KMS-11 (cell line): ENCODE results near the gene TBC1D2B.
A peak's percentile ranks its signal among the peaks of the same experiment; 100 is the strongest.

Experiments used
- H2AFZ ChIP-seq: fragments of 200-600 bp; sonication (generic); 2 replicates; pipeline ENCODE4 v1.6.1; 2016; ENCODE audit warnings: antibody characterized with exemption, mixed run types, low read depth
- H3K27ac ChIP-seq: fragments of 200-600 bp; sonication (generic); 2 replicates; pipeline ENCODE4 v1.6.1; 2016; ENCODE audit warnings: mild to moderate bottlenecking, mixed run types
- H3K27me3 ChIP-seq: fragments of 200-600 bp; sonication (generic); 2 replicates; pipeline ENCODE4 v1.6.1; 2017; ENCODE audit warnings: mild to moderate bottlenecking, low read depth, mixed run types, moderate library complexity; ENCODE audit not compliant: insufficient read depth
- H3K36me3 ChIP-seq: fragments of 200-600 bp; sonication (generic); 2 replicates; pipeline ENCODE4 v1.6.1; 2017; ENCODE audit warnings: mild to moderate bottlenecking, mixed run types; ENCODE audit not compliant: insufficient read depth
- H3K4me1 ChIP-seq: fragments of 200-600 bp; sonication (generic); 2 replicates; pipeline ENCODE4 v1.6.1; 2016; ENCODE audit warnings: mild to moderate bottlenecking, low read depth, mixed run types; ENCODE audit not compliant: poor library complexity, severe bottlenecking
- H3K4me2 ChIP-seq: fragments of 200-600 bp; sonication (generic); 2 replicates; pipeline ENCODE4 v1.7.0; 2016; ENCODE audit warnings: mild to moderate bottlenecking, mixed run types
- H3K4me3 ChIP-seq: fragments of 200-600 bp; sonication (generic); IDR thresholded peaks from 2 replicates; pipeline ENCODE4 v1.6.1; 2017; ENCODE audit warnings: low read depth, low read length, mixed read lengths; ENCODE audit not compliant: insufficient read depth
- H3K79me2 ChIP-seq: fragments of 200-600 bp; sonication (generic); 2 replicates; pipeline ENCODE4 v1.6.1; 2016; ENCODE audit warnings: low read depth, mixed run types; ENCODE audit not compliant: insufficient read depth
- H3K9ac ChIP-seq: fragments of 200-600 bp; sonication (generic); 2 replicates; pipeline ENCODE4 v1.6.1; 2016; ENCODE audit warnings: mild to moderate bottlenecking, mixed run types
- H4K20me1 ChIP-seq: fragments of 200-600 bp; sonication (generic); 2 replicates; pipeline ENCODE4 v1.6.1; 2016; ENCODE audit warnings: mild to moderate bottlenecking, mixed run types; ENCODE audit not compliant: insufficient read depth
- TF ChIP-seq, protein P1 (sequence below): fragments of 200-600 bp; sonication (generic); conservative IDR thresholded peaks from 2 replicates; pipeline ENCODE4 v1.6.1; 2017; ENCODE audit warnings: low read depth, mild to moderate bottlenecking, antibody characterized with exemption, low read length, moderate library complexity, mixed read lengths

TBC1D2B gene

DNA sequence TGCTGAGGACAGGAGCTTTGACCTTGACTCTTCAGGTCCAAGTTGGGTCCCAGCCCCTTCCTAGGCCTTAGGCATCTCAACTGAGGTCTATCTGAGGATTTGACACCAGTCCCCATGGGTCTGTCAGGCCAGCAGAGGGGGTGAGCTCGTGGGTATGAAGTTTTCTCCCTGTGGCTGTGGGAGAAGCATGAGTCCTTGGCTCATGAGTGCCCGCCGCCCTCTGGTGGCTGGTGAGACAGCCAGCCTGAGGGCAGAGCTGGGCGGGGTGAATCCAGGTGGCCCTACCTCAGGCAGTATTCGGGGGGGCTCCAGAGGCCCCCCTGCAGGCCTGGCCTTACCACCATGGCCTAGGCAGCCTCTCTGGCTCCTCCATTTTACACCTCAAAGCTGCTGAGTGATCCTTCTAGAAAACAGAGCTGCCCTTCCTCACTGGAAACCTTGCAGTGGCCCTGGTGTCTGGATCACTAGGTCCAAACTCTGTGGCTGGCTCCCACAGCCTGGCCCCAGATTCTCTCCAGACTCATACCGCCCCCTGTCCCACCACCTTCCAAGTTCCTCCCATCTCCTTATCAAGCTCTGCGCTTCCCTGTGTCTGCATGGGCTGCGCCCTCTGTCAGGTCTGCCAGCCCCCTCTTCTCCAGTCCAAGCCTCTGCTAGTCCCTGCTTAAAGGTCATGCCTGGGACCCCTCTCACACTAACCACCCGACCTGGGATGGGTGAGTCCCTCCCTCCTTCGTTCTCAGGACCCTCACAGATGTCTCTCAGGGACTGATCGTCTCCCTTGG lies 31.0 kb upstream of the TBC1D2B start:
- H3K36me3 ChIP-seq = no peaks in the 10 kb centered on the region
- TF ChIP-seq, protein P1, sequence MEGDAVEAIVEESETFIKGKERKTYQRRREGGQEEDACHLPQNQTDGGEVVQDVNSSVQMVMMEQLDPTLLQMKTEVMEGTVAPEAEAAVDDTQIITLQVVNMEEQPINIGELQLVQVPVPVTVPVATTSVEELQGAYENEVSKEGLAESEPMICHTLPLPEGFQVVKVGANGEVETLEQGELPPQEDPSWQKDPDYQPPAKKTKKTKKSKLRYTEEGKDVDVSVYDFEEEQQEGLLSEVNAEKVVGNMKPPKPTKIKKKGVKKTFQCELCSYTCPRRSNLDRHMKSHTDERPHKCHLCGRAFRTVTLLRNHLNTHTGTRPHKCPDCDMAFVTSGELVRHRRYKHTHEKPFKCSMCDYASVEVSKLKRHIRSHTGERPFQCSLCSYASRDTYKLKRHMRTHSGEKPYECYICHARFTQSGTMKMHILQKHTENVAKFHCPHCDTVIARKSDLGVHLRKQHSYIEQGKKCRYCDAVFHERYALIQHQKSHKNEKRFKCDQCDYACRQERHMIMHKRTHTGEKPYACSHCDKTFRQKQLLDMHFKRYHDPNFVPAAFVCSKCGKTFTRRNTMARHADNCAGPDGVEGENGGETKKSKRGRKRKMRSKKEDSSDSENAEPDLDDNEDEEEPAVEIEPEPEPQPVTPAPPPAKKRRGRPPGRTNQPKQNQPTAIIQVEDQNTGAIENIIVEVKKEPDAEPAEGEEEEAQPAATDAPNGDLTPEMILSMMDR = peak; percentile 90
- no peak overlapping the region for H3K27ac ChIP-seq
- H3K79me2 ChIP-seq = no peaks in the 10 kb centered on the region
- peak overlapping the region; percentile 44; the same call in 1 of the 2 replicates for H2AFZ ChIP-seq
- no peaks in the 10 kb centered on the region for H4K20me1 ChIP-seq
- H3K4me2 ChIP-seq = no peak overlapping the region
- H3K4me3 ChIP-seq = no peak overlapping the region
- H3K27me3 ChIP-seq = no peaks in the 10 kb centered on the region
- H3K4me1 ChIP-seq = peaks cover 41% of the 10 kb centered on the region
- H3K9ac ChIP-seq = no peak overlapping the region

DNA sequence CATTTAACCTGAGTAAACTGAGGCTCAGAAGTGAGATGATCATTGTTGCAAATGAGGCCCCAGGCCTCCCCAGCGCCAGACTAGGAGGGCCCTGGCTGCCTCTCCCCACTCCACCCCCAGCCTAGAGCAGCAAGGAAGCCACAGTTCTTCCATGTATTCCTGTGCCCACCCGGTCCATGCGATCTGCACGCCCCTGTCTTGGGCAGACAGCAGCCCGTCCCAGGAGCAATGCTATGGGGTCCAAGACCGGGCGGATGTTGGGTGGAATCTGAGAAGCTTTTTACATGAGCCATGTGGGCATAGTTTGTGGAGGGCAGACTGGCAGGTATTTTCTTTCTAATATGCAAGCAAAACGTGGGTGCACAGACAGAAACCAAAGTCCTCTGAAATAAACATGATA lies 30.0 kb upstream of the TBC1D2B start:
- Histone ChIP-seq H3K27me3 (no peaks in the 10 kb centered on the region), H4K20me1 (no peaks in the 10 kb centered on the region), H3K4me3 (no peak overlapping the region), H2AFZ (no peak overlapping the region), H3K4me2 (no peak overlapping the region), H3K4me1 (peaks cover 47% of the 10 kb centered on the region), H3K27ac (no peak overlapping the region), H3K79me2 (no peaks in the 10 kb centered on the region), H3K36me3 (no peaks in the 10 kb centered on the region), H3K9ac (no peak overlapping the region)
- TF ChIP-seq, protein P1 = no peak

DNA sequence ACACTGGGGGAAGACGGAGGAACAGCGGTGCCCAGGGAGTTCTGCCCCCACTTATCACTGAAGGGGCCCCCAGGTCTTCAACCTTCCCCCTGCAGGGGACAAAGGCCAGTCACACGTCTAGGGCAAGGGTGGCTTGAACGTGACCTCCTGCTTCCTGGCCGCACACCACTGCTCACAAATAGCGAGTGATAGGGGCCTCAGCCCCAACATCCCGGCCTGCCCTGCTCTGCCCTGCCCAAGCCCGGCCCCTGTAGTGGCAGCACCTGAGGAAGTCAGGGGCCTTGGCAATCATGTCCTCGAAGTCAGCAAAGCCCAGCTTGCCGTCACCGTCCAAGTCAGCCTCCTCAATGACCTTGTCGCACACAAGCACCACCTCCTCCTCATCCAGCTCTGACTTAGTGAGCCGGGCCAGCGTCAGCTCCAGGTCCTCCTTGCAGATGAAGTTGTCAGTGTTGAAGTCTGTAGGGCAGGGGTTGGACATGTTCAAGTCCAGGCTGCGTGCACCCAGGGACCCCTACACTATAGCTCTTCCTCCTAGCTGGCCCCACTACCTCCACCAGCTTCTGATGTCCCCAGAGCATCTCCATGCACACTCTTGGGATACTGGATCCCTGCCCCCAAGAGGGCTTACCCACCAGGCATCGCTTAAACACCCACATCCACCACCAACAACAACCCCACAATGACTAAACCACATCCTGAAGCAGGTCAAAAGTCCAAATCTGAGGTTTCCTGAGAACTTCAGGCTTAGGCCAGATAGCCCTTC lies 28.1 kb upstream of the TBC1D2B start:
- no peak overlapping the region for H3K4me2 ChIP-seq
- no peak overlapping the region for H3K9ac ChIP-seq
- H2AFZ ChIP-seq = no peak overlapping the region
- peaks cover 47% of the 10 kb centered on the region for H3K4me1 ChIP-seq
- H3K27ac ChIP-seq = no peak overlapping the region
- no peaks in the 10 kb centered on the region for H4K20me1 ChIP-seq
- H3K27me3 ChIP-seq = no peaks in the 10 kb centered on the region
- TF ChIP-seq, protein P1 = no peak
- H3K36me3 ChIP-seq = no peaks in the 10 kb centered on the region
- H3K79me2 ChIP-seq = no peaks in the 10 kb centered on the region
- H3K4me3 ChIP-seq = no peak overlapping the region

DNA sequence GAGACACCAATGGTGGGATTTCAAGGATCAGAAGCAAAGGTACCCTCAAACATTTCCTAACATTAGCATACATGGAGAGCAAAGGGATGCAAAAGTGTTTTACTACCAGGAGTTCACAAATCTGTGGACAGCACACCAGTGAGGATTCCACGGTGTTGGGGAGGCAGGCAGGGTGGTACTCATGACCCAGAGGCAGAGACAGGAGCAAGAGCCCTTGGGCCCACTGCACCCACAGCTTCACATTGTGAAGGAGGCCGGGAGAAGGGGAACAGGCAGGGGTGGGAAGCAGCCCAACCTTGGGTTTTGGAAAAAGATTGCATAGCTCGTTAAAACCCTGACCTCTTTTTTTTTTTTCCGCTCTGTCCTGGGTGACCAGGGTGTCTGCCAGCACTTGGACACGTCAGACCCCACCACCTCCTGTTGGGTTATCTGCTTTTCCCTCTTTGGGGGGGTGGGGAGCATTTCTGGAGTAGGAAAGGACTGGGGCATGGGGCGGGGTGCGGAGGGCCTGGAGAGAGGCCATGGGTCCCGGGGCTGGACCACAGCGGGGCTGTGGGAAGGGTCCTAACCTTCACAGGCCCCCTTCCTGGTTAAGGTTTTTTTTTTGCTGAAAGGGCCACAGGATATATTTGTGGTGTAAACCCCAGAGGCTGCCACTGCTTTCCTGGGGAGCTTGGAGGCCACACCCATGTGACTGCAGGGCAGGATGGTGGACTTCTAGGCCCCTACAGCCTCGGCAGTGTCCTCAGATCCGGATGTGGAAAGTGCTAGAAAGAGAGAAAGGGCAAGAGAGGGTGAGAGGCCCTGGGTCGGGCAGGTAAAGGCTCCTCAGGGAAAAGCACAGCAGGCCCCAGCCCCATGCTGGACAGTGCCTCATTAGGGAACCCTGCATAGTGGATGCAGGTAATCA lies 27.3 kb upstream of the TBC1D2B start:
- no peak overlapping the region for H3K4me3 ChIP-seq
- no peaks in the 10 kb centered on the region for H4K20me1 ChIP-seq
- no peak overlapping the region for H2AFZ ChIP-seq
- TF ChIP-seq, protein P1 = no peak
- no peak overlapping the region for H3K9ac ChIP-seq
- no peaks in the 10 kb centered on the region for H3K27me3 ChIP-seq
- H3K79me2 ChIP-seq = no peaks in the 10 kb centered on the region
- H3K4me1 ChIP-seq = peaks cover 47% of the 10 kb centered on the region
- peak overlapping the region; percentile 57; the same call in 1 of the 2 replicates for H3K4me2 ChIP-seq
- no peak overlapping the region for H3K27ac ChIP-seq
- H3K36me3 ChIP-seq = no peaks in the 10 kb centered on the region
